ENCODE results near the gene VPS33B.
"Not testable (repeated sequence)": the region's sequence is repeated elsewhere in the genome, so short reads cannot be mapped to it uniquely, and the experiment has no call there.

- not testable (repeated sequence) for TF ChIP-seq CTCF (conservative IDR thresholded peaks at IDR 0.05; ENCODE audit: low read depth in 2 of 2); POLR2AphosphoS5 (IDR thresholded peaks at IDR 0.05; ENCODE audit: low read depth); ZNF462 (CRISPR knock-in tag; IDR thresholded peaks at IDR 0.05)
Measured at GRCh38 chr15:91013701-91014100, 8.7 kb downstream of the VPS33B start.

Data from GM23338 (cell line).